HG03520 (cell line): ENCODE data around the gene MROH9.
"Not testable (repeated sequence)": the region's sequence is repeated elsewhere in the genome, so short reads cannot be mapped to it uniquely, and the experiment has no call there.

ENCODE experiments used
- ATAC-seq: cut with Tn5 transposase; IDR thresholded peaks from one replicate; pipeline ENCODE4 v1.9.1; 2021; ENCODE audit warnings: mild to moderate bottlenecking, moderate library complexity; ENCODE audit not compliant: unreplicated experiment

The MROH9 gene

GRCh38 chr1:170935231-170935630 is at the start of gene MROH9:
MROH9 (plus strand) TSS chr1:170935534; CDS start chr1:170945557, 10,023 bp downstream.
- no peak for ATAC-seq

GRCh38 chr1:170885551-170885950 is 49.8 kb upstream of the MROH9 start:
- ATAC-seq: no peak

DNA sequence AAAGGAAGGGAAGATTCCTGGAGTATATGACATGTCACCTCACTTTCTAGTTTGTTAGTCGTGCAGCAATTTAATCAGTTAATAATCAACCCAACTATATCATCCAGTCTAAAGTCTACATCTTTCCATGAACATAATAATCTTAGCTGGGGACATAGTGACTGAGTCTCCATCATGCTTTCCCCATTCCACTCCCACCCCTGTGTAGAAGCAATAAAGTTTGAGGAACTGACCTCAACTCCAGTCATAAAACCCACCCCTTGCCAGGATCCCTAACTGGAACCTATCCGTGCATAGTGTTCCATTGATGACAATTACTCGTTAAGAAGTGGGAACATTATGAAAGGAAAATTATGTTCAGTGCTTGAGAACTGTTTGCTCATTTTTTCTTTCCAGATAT is 48.9 kb upstream of the MROH9 start:
- ATAC-seq: no peak

- ATAC-seq: no peak
Measured at GRCh38 chr1:170887726-170888125, 47.6 kb upstream of the MROH9 start.

GRCh38 chr1:170891872-170892271 is 43.5 kb upstream of the MROH9 start:
- ATAC-seq: no peak

GRCh38 chr1:170893655-170894297 is 41.6 kb upstream of the MROH9 start:
- no peak for ATAC-seq

GRCh38 chr1:170903961-170904360 is 31.4 kb upstream of the MROH9 start:
- ATAC-seq: no peak

GRCh38 chr1:170908942-170909341 is 26.4 kb upstream of the MROH9 start:
- ATAC-seq: no peak

GRCh38 chr1:170910273-170910672 is 25.1 kb upstream of the MROH9 start:
- ATAC-seq: no peak

- ATAC-seq: no peak
Measured at GRCh38 chr1:170917373-170917772, 18.0 kb upstream of the MROH9 start.

DNA sequence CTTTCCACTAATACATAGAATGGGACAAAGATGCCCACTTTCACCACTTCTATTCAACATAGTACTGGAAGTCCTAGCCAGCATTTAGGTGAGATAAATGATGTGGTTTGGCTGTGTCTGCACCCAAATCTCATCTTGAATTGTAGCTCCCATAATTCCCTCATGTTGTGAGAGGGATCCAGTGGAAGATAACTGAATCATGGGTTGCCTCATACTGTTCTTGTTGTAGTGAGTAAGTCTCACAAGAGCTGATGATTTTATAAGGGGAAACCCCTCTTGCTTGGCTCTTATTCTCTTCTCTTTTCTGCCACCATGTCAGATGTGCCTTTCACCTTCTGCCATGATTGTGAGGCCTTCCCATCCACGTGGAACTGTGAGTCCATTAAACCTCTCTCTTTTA is 10.7 kb upstream of the MROH9 start:
- not testable (repeated sequence) for ATAC-seq

DNA sequence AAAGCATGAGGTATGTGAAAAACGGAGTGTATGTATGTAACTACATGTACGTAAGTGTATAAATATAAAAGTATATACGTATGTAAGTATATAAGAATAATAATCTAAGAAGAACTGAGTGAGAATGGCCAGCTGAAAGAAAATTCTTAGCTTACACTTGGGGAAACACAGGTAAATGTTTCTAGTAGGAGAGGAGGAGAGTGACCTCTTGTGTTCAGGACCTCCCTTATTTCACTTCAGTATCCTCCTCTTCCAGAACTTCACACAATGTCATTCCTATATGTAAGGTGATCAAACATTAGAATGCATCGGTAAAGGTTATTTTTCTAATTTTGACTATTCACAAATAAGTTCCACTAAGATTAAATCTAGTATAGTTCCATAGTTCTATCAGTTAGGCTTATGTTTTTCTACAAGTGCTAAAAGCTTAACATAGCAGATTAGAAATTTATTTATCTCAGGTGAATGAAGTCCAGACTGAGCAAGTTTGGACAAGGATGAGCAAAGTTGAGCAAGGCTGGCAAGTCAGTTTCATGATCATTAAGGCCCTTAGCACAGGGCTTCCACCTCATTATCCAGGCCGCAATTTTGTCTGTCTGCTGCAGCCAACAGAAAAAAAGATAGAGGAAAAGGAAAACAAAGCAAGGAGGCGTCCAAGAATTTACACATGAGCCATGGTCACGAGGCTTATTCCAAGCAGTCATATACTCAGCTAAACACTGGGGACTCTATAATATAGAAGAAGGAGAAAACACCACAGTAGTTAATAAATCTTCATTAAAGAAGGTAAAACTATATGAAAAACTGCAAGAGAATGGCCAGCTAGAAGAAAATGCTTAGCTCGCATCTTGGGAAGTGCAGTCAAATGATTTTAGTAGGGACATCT is 7.1 kb upstream of the MROH9 start:
- no peak for ATAC-seq

DNA sequence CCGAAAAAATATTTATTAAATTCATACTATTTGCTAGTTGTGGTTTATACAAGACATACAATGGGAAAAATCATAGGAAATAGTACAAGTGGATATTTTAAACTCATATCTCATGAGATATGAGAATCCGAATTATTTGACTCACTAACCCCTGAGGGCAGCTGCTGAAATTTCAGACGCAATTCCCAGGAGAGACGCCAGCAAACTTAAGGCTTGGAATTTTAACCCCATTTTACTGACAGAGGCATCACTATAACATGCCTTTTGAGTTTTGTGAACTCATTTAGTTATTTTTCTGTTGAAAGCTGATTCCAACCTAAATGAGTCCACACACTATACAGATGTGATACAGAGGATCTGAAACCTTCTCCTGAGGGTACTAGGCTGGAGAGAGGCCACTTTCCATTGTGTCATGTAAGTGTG is 5.9 kb upstream of the MROH9 start:
- ATAC-seq: no peak

- peak; percentile 81 for ATAC-seq
Measured at GRCh38 chr1:170929835-170930554, 5.3 kb upstream of the MROH9 start.

- no peak for ATAC-seq
Measured at GRCh38 chr1:170931650-170932049, 3.7 kb upstream of the MROH9 start.

DNA sequence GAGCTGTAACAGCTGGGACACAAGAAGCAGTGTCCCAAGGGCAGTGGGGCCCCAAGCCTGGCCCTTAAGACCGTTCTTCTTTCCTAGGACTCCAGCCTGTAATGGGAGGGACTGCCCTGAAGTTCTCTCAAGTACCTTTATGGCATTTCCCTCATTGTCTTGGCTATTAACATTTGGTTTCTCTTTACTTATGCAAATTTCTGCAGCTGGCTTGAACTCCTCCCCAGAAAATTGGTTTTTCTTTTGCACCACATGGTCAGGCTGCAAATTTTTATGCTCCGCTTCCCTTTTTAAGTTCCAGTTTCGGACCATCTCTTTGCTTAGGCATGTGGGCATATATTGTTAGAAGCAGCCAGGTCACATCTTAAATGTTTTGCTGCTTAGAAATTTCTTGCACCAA is 3.1 kb upstream of the MROH9 start:
- peak; percentile 62 for ATAC-seq

- no peak for ATAC-seq
Measured at GRCh38 chr1:170938281-170938680, 2.9 kb downstream of the MROH9 start.

DNA sequence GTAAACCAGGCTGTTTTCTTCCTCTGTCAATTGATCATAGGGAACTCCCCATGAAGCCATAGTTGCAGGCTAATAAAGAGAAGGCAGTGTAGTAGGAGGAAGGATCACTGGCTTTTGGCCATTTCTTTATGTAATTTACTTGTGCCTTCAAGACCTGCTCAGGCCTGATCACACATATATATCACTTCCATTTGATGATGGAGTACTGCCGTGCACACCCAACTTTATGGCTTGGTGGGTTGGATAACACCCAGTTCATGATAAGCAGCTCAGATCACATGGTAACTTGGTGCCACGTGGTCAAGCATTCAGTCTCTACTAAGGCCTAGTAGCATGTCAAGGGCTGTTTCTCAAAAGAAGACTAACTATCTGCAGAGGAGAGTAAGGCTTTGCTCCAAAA is 4.1 kb downstream of the MROH9 start:
- ATAC-seq: no peak

GRCh38 chr1:170951744-170952143 is 16.4 kb downstream of the MROH9 start:
- ATAC-seq: not testable (repeated sequence)

DNA sequence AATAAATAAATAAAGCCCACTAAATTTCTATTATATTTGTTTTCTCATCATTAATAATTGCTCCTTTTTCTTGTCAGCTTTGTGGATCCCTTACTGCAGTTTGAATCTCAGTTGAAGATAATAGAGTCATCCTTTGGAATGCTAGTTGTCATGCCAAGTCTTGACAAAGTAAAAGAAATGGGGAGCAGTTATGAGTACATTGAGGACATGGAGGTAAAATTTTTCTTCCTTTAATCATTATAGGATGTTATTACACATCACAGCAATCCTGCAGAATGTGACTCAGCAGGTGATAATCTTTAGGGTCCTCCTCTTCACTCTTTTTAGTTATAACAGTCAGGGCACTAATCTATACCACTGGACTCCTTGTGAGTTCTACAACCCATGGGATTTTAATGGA is 24.1 kb downstream of the MROH9 start:
- ATAC-seq: no peak

- ATAC-seq: no peak
Measured at GRCh38 chr1:170964506-170964905, 29.2 kb downstream of the MROH9 start.
